Measurements from ENCODE around the gene CELSR1. TPM values are rescaled to one million over a fixed set of nuclear protein-coding genes. Genes with fewer than 3 reads are reported as not detected.

CELSR1 gene
- total RNA-seq, 1 donor from 2014 or later, result 18.8 TPM

DNA sequence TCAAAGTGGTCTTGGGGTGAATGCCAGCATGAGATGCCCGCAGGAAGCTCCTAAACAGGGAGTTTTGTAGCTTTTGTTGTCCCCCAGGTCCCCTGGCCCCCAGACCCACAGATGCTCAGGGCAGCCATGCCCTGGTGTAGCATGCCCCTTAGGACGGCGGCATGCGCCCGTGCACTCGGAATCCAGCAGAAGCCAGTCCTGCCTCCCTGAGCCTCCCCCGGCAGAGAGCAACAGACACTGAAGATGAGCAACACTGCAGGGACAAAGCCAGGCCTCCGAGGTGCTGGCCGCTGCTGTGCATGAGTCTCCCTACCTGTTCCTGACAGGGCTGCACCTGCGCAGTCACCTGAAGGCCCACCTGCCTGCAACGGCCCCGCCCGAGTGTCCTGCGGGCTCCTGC, 142.8 kb downstream of the CELSR1 start:
- H3K4me1 Mint-ChIP-seq, result peaks cover 10% of the 10 kb centered on the region
- no peaks in the 10 kb centered on the region for H3K27me3 Mint-ChIP-seq (ENCODE audit: low read depth)
- TF ChIP-seq, protein P1, sequence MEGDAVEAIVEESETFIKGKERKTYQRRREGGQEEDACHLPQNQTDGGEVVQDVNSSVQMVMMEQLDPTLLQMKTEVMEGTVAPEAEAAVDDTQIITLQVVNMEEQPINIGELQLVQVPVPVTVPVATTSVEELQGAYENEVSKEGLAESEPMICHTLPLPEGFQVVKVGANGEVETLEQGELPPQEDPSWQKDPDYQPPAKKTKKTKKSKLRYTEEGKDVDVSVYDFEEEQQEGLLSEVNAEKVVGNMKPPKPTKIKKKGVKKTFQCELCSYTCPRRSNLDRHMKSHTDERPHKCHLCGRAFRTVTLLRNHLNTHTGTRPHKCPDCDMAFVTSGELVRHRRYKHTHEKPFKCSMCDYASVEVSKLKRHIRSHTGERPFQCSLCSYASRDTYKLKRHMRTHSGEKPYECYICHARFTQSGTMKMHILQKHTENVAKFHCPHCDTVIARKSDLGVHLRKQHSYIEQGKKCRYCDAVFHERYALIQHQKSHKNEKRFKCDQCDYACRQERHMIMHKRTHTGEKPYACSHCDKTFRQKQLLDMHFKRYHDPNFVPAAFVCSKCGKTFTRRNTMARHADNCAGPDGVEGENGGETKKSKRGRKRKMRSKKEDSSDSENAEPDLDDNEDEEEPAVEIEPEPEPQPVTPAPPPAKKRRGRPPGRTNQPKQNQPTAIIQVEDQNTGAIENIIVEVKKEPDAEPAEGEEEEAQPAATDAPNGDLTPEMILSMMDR (IDR thresholded peaks at IDR 0.05; ENCODE audit: unreplicated experiment), result no peak
- no peak for DNase-seq (ENCODE audit: low spot score in 2 of 2, unreplicated experiment in 2 of 2)
- no peak overlapping the region for H3K27ac Mint-ChIP-seq
- no peaks in the 10 kb centered on the region for H3K9me3 Mint-ChIP-seq
- H3K36me3 Mint-ChIP-seq, result no peaks in the 10 kb centered on the region
- H3K4me3 Mint-ChIP-seq, result no peak overlapping the region

DNA sequence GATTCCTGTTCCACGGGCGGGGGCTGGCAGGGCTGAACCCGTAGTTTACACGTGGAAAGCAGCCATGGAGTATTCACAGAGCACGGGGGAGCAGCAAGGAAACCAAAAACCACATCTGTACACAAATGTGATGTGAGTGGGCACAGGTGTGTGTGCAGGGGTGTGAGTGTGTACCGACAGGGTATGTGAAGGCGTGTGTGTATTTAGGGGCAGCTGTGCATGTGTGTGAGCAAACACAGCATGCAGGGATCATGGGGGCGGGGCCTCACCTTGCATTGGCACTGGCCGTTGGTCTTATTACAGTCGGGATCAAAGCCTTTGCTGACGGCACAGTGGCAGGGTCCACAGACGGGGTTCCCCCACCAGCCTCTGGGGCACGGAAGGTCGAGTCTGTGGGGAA, 143.5 kb downstream of the CELSR1 start:
- H3K27me3 Mint-ChIP-seq (ENCODE audit: low read depth), result no peaks in the 10 kb centered on the region
- H3K27ac Mint-ChIP-seq, result no peak overlapping the region
- H3K4me1 Mint-ChIP-seq, result peaks cover 10% of the 10 kb centered on the region
- TF ChIP-seq, protein P1 (IDR thresholded peaks at IDR 0.05; ENCODE audit: unreplicated experiment), result no peak
- no peaks in the 10 kb centered on the region for H3K9me3 Mint-ChIP-seq
- DNase-seq (ENCODE audit: low spot score in 2 of 2, unreplicated experiment in 2 of 2), result no peak
- H3K36me3 Mint-ChIP-seq, result no peaks in the 10 kb centered on the region
- no peak overlapping the region for H3K4me3 Mint-ChIP-seq

DNA sequence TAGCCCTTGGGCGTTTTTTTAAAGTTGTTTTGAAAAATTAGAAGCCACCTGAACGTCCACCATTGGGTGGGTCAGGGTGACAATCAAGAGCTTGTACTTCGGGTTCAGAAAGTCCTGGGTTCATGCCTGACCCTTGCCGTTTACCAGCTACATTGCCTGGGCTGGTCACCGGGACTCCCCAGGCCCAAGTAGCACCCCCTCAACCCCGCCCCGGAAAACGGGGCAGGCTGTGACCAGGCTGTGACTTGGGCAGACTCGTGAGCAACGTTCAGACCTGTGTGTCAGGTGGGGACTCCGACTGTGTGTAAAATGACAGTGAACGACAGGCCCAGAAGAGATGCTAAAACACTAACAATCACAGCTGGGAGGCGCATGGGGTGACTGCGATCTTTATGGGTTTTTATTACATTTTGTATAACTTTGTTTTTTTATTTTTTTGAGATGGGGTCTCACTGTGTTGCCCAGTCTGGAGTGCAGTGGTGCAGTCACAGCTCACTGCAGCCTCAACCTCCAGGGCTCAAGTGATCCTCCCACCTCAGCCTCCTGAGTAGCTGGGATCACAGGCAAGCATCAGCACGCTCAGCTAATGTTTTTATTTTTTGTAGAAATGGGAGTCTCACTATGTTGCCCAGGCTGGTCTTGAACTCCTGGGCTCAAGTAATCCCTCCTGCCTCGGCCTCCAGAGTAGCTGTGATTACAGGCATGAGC, 145.1 kb downstream of the CELSR1 start:
- no peak for DNase-seq (ENCODE audit: low spot score in 2 of 2, unreplicated experiment in 2 of 2)
- TF ChIP-seq, protein P1 (IDR thresholded peaks at IDR 0.05; ENCODE audit: unreplicated experiment), result no peak
- no peaks in the 10 kb centered on the region for H3K9me3 Mint-ChIP-seq
- H3K4me1 Mint-ChIP-seq, result peaks cover 10% of the 10 kb centered on the region
- no peak overlapping the region for H3K4me3 Mint-ChIP-seq
- no peak overlapping the region for H3K27ac Mint-ChIP-seq
- no peaks in the 10 kb centered on the region for H3K27me3 Mint-ChIP-seq (ENCODE audit: low read depth)
- no peaks in the 10 kb centered on the region for H3K36me3 Mint-ChIP-seq

DNA sequence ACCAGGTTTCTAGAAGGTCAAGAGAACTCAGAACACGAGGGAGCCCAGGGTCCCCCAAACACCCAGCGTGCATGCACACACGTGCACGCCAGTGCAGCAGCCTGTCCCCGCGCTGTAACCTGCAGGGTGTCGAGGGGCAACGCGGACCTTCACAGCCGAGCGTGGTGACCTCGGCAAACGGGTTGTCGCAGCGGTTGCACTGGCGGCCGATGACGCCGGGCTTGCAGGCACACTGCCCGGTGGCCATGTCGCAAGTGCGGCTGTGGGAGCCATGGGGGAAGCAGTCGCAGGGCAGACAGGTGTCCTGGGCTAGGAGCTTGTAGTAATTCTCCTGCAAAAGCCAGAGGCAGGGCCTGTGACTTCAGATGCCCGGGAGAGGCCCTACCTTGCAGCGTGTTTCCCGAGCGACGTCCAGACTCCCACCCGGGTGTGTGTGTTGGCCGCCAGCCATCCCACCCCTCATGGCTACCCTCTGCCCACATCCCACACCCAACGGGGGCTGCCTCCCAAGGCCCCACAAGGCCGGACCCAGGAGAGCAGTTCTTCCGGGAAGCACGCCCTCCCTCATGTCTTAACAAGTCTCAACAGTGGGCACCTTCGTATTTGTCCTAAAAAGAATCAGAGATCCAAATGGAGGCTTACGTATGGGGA, 145.8 kb downstream of the CELSR1 start:
- Mint-ChIP-seq H3K4me1 (peaks cover 10% of the 10 kb centered on the region), H3K27me3 (ENCODE audit: low read depth) (no peaks in the 10 kb centered on the region), H3K27ac (no peak overlapping the region), H3K4me3 (no peak overlapping the region), H3K9me3 (no peaks in the 10 kb centered on the region), H3K36me3 (no peaks in the 10 kb centered on the region)
- DNase-seq (ENCODE audit: low spot score in 2 of 2, unreplicated experiment in 2 of 2), result no peak
- TF ChIP-seq, protein P1 (IDR thresholded peaks at IDR 0.05; ENCODE audit: unreplicated experiment), result no peak

DNA sequence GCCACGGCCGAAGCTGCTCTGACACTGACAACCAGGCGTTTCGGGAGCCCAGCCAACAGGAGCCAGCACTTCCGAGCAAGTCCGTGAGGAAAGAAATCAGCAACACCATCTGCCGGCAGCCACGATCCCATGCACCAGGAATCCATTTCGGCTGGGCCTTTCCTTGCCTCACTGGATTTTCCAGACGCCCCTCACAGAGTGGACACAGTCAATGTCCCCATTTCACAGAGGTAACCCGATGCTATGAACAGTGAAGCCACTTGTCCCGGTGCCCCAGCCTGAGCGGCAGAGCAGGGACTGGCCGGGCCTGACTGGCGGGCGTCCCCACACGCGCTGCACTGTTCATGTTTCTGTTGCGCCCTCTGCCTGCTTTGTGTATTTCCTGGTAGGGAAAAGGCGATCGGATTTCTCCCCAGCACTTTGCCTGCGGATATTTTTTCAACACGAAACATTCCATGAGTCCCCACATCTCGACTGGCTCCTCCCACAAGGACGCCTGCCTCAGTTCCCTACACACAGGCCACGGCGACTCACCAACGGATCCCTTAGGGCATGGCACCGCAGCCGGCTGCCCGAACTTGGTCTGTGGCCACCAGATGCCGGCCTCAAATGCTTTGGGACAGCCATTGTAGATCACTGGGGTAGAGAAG, 146.6 kb downstream of the CELSR1 start:
- Mint-ChIP-seq H3K36me3 (no peaks in the 10 kb centered on the region), H3K27ac (peak overlapping the region; percentile 75), H3K9me3 (no peaks in the 10 kb centered on the region), H3K4me3 (peak overlapping the region; percentile 49), H3K27me3 (ENCODE audit: low read depth) (no peaks in the 10 kb centered on the region), H3K4me1 (peaks cover 10% of the 10 kb centered on the region)
- TF ChIP-seq, protein P1 (IDR thresholded peaks at IDR 0.05; ENCODE audit: unreplicated experiment), result no peak
- DNase-seq (ENCODE audit: low spot score in 2 of 2, unreplicated experiment in 2 of 2), result peak in 1 of 2 experiments; percentile 45
